Hypothalamus (tissue), 51 donors: ENCODE data around the gene CDYL.
"Not testable (repeated sequence)": the region's sequence is repeated elsewhere in the genome, so short reads cannot be mapped to it uniquely, and the experiment has no call there.

Experiments used
- DNase-seq, 51 donors: peaks; one replicate each; lab custom pipeline; 2025; lab: John Stamatoyannopoulos, UW

CDYL gene

GRCh38 chr6:4828187-4828698, 52.0 kb downstream of the CDYL start:
- no peak for DNase-seq

GRCh38 chr6:4829089-4829488, 52.9 kb downstream of the CDYL start:
- DNase-seq, result no peak

DNA sequence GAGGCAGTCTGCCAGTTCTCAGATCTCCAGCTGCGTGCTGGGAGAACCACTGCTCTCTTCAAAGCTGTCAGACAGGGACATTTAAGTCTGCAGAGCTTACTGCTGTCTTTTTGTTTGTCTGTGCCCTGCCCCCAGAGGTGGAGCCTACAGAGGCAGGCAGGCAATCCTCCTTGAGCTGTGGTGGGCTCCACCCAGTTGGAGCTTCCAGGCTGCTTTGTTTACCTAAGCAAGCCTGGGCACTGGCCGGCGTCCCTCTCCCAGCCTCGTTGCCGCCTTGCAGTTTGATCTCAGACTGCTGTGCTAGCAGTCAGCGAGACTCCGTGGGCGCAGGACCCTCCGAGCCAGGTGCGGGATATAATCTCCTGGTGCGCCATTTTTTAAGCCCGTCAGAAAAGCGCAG, 59.3 kb downstream of the CDYL start:
- not testable (repeated sequence) for DNase-seq

DNA sequence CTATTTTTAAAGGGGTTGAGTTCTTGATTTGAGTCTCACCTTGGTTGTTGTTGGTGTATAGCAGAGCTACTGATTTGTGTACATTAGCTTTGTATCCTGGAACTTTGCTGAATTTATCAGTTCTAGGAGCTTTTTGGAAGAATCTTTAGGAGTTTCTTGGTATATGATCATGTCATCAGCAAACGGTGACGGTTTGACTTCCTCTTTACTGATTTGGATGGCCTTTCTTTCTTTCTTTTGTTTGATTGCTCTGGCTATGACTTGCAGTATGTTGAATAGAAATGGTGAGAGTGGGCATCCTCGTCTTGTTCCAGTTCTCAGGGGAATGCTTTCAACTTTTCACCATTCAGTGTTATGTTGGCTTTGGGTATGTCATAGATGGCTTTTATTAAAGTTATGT, 64.0 kb downstream of the CDYL start:
- DNase-seq, result no peak

GRCh38 chr6:4844108-4844507, 67.9 kb downstream of the CDYL start:
- DNase-seq, result no peak

- DNase-seq, result no peak
Measured at GRCh38 chr6:4846387-4846786, 70.2 kb downstream of the CDYL start.

DNA sequence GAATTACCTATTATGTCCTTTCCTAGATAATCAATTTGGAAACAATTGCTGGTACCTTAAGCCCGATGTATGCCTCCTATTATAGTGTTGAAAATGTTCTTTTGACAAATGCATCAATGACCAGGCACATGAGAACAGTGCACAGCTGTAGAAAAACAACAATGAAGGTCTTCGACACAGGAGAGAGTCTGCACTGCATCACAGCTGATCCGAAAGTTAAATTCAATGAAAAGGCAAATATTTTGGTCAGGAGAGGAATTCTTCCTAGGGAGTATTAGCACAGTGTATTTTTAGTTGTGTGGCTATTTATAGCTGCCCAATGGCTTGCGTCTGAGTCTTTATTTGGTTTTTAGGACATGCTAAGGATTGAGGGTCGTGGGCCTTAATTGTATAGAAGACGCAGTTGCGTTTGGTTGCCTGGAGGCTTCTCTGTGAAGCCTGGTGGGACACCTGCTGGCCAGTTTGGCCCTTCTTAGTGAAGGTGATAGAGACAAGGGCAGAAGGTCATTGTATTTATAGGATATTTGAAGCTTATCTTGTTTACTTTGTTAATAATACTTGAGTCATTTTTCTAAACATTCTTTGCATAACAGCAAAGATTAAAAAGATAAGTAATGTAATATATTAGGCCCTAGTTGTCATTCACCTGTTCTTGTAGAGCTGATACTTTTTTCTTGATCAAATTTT, 72.3 kb downstream of the CDYL start:
- no peak for DNase-seq

- DNase-seq, result no peak
Measured at GRCh38 chr6:4849226-4850022, 73.2 kb downstream of the CDYL start.

DNA sequence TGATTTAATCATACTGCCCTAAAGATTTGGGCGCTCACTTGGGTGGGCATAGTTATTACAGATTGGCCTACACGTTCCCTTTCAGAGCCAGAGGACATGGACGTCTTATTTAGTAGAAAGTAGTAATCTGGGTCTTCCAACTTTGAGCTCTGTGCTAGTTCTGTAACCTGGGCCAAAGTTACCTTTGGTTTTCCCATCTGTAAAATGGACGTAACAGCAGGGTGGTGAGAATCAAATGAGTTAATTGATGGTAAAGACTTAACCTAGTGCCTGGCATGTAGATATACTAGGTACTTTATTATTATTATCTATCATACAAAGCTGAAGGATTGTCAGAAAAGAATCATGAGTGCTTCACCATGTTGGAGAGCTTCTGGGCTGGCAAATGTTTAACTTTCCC, 74.8 kb downstream of the CDYL start:
- no peak for DNase-seq

GRCh38 chr6:4852186-4852585, 76.0 kb downstream of the CDYL start:
- not testable (repeated sequence) for DNase-seq

DNA sequence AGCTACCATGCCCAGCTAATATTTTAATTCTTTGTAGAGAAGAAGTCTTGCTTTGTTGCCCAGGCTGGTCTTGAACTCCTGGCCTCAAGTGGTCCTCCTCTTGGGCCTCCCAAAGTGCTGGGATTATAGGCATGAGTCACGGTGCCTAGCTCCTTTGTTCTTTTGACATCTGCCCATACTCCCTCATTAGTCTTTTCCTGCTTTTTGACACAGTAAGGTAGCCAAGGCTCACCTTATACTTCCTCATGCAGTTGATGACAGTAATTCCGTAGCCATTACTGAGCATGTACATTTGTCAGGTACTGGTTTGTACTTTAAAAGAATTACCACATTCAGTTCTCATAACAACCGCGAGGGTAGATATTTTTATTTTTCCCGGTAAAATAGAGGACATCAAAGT, 76.7 kb downstream of the CDYL start:
- DNase-seq, result no peak

GRCh38 chr6:4853349-4853748, 77.1 kb downstream of the CDYL start:
- DNase-seq, result no peak

GRCh38 chr6:4853782-4854511, 77.7 kb downstream of the CDYL start:
- peak in 1 of 51 donors; percentile 25 for DNase-seq

- DNase-seq, result no peak
Measured at GRCh38 chr6:4856785-4857184, 80.6 kb downstream of the CDYL start.

DNA sequence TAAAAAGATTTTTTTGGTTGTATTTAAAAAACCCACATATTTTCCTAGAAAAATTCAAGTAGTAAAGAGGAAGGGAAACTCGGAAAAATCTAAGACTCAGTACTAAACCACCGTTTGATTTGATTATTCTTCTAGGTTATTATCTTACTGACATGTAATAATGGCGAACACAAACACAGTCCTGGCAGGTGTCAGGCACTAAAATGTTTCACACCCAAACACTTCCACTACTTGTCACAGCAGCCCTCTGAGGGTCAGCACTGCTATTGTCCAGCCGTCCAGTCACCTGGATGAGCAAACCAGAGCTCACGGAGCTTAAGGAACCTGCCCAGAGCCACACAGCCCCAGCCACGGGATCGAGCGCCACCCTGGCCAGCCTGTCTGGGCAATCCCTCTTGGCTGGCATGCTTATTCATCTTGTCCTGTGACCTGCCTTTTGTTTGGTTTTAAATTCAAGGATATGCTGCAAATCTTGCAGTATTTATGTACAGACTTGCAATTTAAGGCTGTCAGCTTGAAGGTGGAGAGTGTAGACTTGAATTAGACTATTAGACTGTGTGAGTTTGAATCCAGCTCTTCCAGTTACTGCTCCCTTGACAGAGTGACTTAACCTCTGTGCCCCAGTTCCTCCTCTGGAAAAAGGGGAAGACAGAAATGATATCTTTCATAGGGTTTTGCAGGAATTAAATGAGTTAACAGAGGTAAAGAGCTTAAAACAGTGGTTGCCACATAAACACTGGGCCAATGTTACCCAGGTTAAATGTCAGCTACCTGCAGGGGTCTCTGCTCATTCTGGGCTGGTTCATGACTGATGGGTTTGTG, 82.2 kb downstream of the CDYL start:
- DNase-seq, result no peak

DNA sequence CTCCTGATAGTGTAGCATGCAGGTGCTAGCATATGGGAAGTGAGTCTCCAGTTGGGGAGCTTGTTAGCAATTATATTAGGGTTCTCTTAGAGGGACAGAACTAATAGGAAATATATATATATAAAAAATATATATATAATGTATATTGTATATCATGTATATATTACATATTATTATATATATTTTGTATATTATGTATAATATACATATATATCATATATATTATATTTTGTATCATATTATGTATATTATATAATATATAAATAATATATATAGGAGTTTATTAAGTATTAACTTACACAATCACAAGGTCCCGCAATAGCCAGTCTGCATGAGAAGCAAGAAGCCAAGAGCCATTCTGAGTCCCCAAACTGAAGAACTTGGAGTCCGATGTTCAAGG, 84.2 kb downstream of the CDYL start:
- DNase-seq, result no peak

DNA sequence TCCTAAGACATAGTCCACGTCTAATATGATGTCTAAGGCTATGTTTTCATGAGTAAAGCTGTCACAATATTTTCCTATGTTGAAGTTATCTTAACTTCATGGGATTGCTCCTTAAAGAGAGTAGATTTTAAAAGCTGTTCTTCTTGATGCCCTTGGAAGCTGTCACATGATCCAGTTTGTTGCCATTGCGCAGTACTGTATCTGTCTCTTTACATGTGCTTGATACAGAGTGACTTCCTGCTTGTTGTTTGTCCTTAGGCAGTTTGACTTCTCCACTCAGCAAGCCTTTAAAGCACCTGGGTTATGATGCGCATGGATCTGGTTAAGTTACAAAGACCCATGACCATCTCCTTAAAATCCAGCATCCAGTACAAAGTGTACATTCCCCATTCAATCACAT, 85.4 kb downstream of the CDYL start:
- no peak for DNase-seq

DNA sequence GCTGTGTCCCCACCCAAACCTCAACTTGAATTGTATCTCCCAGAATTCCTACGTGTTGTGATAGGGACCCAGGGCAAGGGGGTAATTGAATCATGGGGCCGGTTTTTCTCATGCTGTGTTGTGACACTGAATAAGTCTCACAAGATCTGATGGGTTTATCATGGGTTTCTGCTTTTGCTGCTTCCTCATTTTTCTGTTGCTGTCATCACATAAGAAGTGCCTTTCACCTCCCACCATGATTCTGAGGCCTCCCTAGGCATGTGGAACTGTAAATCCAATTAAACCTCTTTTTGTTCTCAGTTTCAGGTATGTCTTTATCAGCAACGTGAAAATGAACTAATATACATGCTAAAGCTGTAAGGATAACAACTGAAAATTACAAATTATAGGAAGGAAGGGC, 88.3 kb downstream of the CDYL start:
- no peak for DNase-seq

DNA sequence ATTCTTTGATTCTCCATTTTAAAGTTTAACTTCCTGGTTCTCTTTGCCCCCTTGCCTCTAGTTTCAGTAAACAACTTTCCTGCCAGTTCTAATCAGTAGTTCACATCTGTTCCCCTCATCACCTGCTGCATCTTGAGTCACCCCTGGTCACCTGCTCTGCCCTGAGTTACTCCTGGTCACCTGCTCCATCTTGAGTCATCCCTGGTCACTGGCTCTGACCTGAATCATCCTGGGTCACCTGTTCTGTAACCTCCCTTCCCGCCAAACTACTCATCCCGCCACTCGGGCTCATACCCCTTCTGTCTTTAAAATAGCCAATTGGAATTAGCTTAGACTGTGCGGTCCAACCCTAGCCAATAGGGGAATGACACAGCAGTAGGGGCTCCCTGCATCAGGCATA, 88.8 kb downstream of the CDYL start:
- DNase-seq, result not testable (repeated sequence)

GRCh38 chr6:4870821-4871494, 94.8 kb downstream of the CDYL start:
- DNase-seq, result no peak
